ENCODE measurements around the gene DYNC2I2. TPM values are rescaled to one million over a fixed set of nuclear protein-coding genes. Genes with fewer than 3 reads are reported as not detected.
"Not testable (repeated sequence)": the region's sequence is repeated elsewhere in the genome, so short reads cannot be mapped to it uniquely, and the experiment has no call there.

Gene DYNC2I2
- total RNA-seq, 3 donors from 2014 or later (not counting 1 experiment from before 2014, with no cell fraction given), result 5.2 to 6.3 (median 5.5) TPM

GRCh38 chr9:128669786-128670185 lies 13.1 kb upstream of the DYNC2I2 start:
- TF ChIP-seq CTCF (IDR thresholded peaks at IDR 0.05), result no peak
- Histone ChIP-seq H3K36me3 (ENCODE audit: control insufficient read depth, insufficient read depth, low read length) (no peaks in the 10 kb centered on the region), H3K27me3 (ENCODE audit: control insufficient read depth, insufficient read depth, low read length) (no peaks in the 10 kb centered on the region), H3K4me1 (ENCODE audit: control insufficient read depth, insufficient read depth, low read length) (no peaks in the 10 kb centered on the region), H3K9me3 (ENCODE audit: control insufficient read depth, insufficient read depth, low read length) (no peaks in the 10 kb centered on the region), H3K27ac (ENCODE audit: low read length) (no peak overlapping the region), H3K4me3 (ENCODE audit: low read length) (no peak overlapping the region)
- 95% methylated on average over 6 of the region's 6 CpGs for WGBS (ENCODE audit: insufficient coverage)
- no peaks in the 10 kb centered on the region for H3K27me3 Mint-ChIP-seq (ENCODE audit: low read depth in 2 of 2)
- intact Hi-C loops (cut with micrococcal nuclease), result no loop called here
- no peaks in the 10 kb centered on the region for H3K36me3 Mint-ChIP-seq
- H3K4me3 Mint-ChIP-seq, result no peak overlapping the region
- ATAC-seq, result no peak
- no peaks in the 10 kb centered on the region for H3K4me1 Mint-ChIP-seq
- H3K9me3 Mint-ChIP-seq, result no peaks in the 10 kb centered on the region
- H3K27ac Mint-ChIP-seq, result no peak overlapping the region
- DNase-seq, result no peak

GRCh38 chr9:128666481-128666941 lies 9.9 kb upstream of the DYNC2I2 start:
- H3K27ac ChIP-seq (ENCODE audit: low read length); H3K36me3 Mint-ChIP-seq: not testable (repeated sequence)
- WGBS (ENCODE audit: insufficient coverage), result 93% methylated on average over 8 of the region's 8 CpGs

GRCh38 chr9:128657796-128658195 lies 1.1 kb upstream of the DYNC2I2 start:
- Mint-ChIP-seq H3K4me1 (peaks cover 0 to 8% of the 10 kb centered on the region in 2 donors), H3K4me3 (no peak overlapping the region), H3K9me3 (no peaks in the 10 kb centered on the region), H3K27ac (peak overlapping the region in 1 of 2 donors; percentile 97), H3K36me3 (no peaks in the 10 kb centered on the region), H3K27me3 (ENCODE audit: low read depth in 2 of 2) (no peaks in the 10 kb centered on the region)
- 96% methylated on average over 2 of the region's 3 CpGs for WGBS (ENCODE audit: insufficient coverage)
- no peaks in the 10 kb centered on the region for H3K36me3 ChIP-seq (ENCODE audit: control insufficient read depth, insufficient read depth, low read length)
- no peak overlapping the region for H3K4me3 ChIP-seq (ENCODE audit: low read length)
- no peaks in the 10 kb centered on the region for H3K9me3 ChIP-seq (ENCODE audit: control insufficient read depth, insufficient read depth, low read length)
- H3K27ac ChIP-seq (ENCODE audit: low read length), result no peak overlapping the region
- intact Hi-C loops (cut with micrococcal nuclease), result loop anchor here (2.0 kb wide), 1 partner anchor 29 kb away; no protein-coding TSS in a partner anchor
- H3K27me3 ChIP-seq (ENCODE audit: control insufficient read depth, insufficient read depth, low read length), result no peaks in the 10 kb centered on the region
- peaks cover 14% of the 10 kb centered on the region for H3K4me1 ChIP-seq (ENCODE audit: control insufficient read depth, insufficient read depth, low read length)
- no peak for TF ChIP-seq CTCF (IDR thresholded peaks at IDR 0.05)
- ATAC-seq (no peak), DNase-seq (no peak)

More at GRCh38 chr9:128666481-128666941, 9.9 kb upstream of the DYNC2I2 start:
- H3K4me3 ChIP-seq (ENCODE audit: low read length); H3K27ac Mint-ChIP-seq; DNase-seq; H3K4me3 Mint-ChIP-seq; ATAC-seq; H3K36me3 ChIP-seq (ENCODE audit: control insufficient read depth, insufficient read depth, low read length); H3K4me1 ChIP-seq (ENCODE audit: control insufficient read depth, insufficient read depth, low read length); H3K9me3 ChIP-seq (ENCODE audit: control insufficient read depth, insufficient read depth, low read length); intact Hi-C loops (cut with micrococcal nuclease); H3K27me3 Mint-ChIP-seq (ENCODE audit: low read depth in 2 of 2); H3K9me3 Mint-ChIP-seq; H3K4me1 Mint-ChIP-seq; H3K27me3 ChIP-seq (ENCODE audit: control insufficient read depth, insufficient read depth, low read length): not testable (repeated sequence)

- no peaks in the 10 kb centered on the region for H3K9me3 ChIP-seq (ENCODE audit: control insufficient read depth, insufficient read depth, low read length)
- 97% methylated on average over 13 of the region's 13 CpGs for WGBS (ENCODE audit: insufficient coverage)
- no peak for TF ChIP-seq CTCF (IDR thresholded peaks at IDR 0.05)
- peaks cover 14% of the 10 kb centered on the region for H3K4me1 ChIP-seq (ENCODE audit: control insufficient read depth, insufficient read depth, low read length)
- intact Hi-C loops (cut with micrococcal nuclease), result loop anchor here (2.0 kb wide), 1 partner anchor 29 kb away; no protein-coding TSS in a partner anchor
- ATAC-seq, result no peak
- H3K9me3 Mint-ChIP-seq, result no peaks in the 10 kb centered on the region
- H3K36me3 ChIP-seq (ENCODE audit: control insufficient read depth, insufficient read depth, low read length), result no peaks in the 10 kb centered on the region
- DNase-seq, result no peak
- H3K27ac ChIP-seq (ENCODE audit: low read length), result peak overlapping the region; percentile 91
- H3K27me3 ChIP-seq (ENCODE audit: control insufficient read depth, insufficient read depth, low read length), result no peaks in the 10 kb centered on the region
- H3K27me3 Mint-ChIP-seq (ENCODE audit: low read depth in 2 of 2), result no peaks in the 10 kb centered on the region
- peak overlapping the region; percentile 54 for H3K4me3 ChIP-seq (ENCODE audit: low read length)
- H3K36me3 Mint-ChIP-seq, result no peaks in the 10 kb centered on the region
- peak overlapping the region; percentile 97 for H3K27ac Mint-ChIP-seq
- H3K4me3 Mint-ChIP-seq, result peak overlapping the region; percentile 92
- peaks cover 0 to 8% of the 10 kb centered on the region in 2 donors for H3K4me1 Mint-ChIP-seq
These were observed 677 bp upstream of the DYNC2I2 start for GRCh38 chr9:128657344-128657704.
